Endothelial cell of umbilical vein (primary cell): ENCODE data around the gene RPS18.

Experiments used
- EZH2 ChIP-seq: IDR thresholded peaks from 2 replicates; pipeline ENCODE4 v1.6.1; 2012; ENCODE audit warnings: borderline replicate concordance, low read depth, mild to moderate bottlenecking, moderate library complexity, low read length, inconsistent platforms; ENCODE audit not compliant: severe bottlenecking
- TF ChIP-seq, protein P1 (sequence below), 2 donors: IDR thresholded peaks; 1 replicate in 1 of 2; 2 replicates in 1 of 2; pipeline ENCODE4 v1.5.1; 2011; ENCODE audit warnings: low read length in 2 of 2, mild to moderate bottlenecking in 2 of 2, moderate library complexity in 2 of 2, control low read depth in 1 of 2, inconsistent platforms in 1 of 2, low read depth in 1 of 2; ENCODE audit not compliant: insufficient read depth in 1 of 2; ENCODE audit errors: extremely low read depth in 1 of 2

- TF ChIP-seq, protein P1, sequence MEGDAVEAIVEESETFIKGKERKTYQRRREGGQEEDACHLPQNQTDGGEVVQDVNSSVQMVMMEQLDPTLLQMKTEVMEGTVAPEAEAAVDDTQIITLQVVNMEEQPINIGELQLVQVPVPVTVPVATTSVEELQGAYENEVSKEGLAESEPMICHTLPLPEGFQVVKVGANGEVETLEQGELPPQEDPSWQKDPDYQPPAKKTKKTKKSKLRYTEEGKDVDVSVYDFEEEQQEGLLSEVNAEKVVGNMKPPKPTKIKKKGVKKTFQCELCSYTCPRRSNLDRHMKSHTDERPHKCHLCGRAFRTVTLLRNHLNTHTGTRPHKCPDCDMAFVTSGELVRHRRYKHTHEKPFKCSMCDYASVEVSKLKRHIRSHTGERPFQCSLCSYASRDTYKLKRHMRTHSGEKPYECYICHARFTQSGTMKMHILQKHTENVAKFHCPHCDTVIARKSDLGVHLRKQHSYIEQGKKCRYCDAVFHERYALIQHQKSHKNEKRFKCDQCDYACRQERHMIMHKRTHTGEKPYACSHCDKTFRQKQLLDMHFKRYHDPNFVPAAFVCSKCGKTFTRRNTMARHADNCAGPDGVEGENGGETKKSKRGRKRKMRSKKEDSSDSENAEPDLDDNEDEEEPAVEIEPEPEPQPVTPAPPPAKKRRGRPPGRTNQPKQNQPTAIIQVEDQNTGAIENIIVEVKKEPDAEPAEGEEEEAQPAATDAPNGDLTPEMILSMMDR (IDR thresholded peaks at IDR 0.05; ENCODE audit: extremely low read depth in 1 of 2, insufficient read depth in 1 of 2, low read depth in 1 of 2, low read length in 2 of 2) = no peak
- TF ChIP-seq EZH2 = no peak
Measured at GRCh38 chr6:33254591-33254990, 17.3 kb upstream of the RPS18 start.
